GM19328 (cell line): ENCODE measurements around the gene FBXL4.
A peak's percentile ranks its signal among the peaks of the same experiment; 100 is the strongest.

ENCODE experiments used
- ATAC-seq: cut with Tn5 transposase; IDR thresholded peaks from one replicate; pipeline ENCODE4 v1.9.1; 2021; ENCODE audit warnings: mild to moderate bottlenecking, moderate library complexity; ENCODE audit not compliant: unreplicated experiment

Gene FBXL4

DNA sequence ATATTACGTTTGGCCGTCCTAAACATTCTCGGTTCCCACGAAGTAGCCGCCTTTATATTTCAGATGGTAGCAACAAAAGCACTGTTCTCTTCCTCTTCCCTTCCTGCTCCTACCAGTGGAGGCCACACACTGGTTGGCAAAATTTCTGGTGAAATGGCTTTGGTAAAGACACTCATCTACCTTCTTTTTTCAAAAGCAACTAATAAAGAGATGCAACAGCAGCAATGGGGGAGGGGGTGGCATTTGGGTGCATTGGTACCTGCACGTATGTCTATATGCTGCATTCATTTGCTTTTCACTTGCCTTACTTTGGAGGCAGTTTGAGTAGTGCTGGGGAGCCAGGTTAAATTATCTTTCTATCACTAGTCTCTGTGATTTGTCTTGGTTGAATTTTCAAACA, 107.4 kb downstream of the FBXL4 start:
- ATAC-seq: no peak

DNA sequence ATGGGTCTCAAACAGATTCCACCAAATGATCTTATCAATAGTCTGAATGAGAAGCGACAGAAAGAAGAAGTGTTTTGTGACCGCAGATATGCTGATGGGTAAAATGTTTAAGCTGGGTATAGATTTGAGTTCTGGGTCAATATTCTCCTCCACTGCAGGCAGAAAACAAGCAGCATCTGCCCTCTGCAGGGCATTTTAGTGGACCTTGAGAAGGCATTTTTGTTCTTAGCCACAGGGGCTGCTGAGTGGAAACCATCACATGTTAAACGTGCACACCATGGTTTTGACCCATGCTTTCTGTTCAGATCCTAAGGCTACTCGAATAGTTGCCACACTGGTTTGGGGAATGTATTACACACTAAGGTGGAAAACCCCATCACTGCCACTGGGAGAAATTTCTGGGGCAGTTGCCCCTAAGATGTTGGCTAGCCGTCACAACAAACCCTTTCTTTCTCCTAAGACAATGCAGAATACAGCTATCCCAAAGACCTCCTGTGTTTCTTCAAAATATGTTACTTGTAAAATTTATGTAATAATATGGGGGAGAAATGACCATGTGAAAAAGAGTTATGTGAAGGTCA, 107.9 kb downstream of the FBXL4 start:
- no peak for ATAC-seq

DNA sequence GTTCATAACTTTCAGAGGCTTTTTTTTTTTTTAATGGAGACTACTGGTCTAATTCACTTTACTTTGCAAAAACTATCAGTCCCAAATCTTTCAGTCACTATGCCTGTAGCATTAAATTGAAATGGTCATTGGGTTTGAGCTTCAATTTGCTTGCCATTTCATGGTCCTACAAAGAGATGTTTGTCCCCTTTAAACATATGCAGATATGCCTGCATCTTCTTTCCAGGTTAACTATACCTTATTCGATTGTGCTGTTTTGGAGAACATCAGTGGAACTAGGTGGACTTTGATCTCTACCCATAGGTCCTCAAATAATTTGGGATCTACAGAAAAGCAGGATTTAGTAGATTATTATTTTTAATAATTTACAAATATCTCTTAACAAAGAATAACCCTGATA, 108.8 kb downstream of the FBXL4 start:
- no peak for ATAC-seq

DNA sequence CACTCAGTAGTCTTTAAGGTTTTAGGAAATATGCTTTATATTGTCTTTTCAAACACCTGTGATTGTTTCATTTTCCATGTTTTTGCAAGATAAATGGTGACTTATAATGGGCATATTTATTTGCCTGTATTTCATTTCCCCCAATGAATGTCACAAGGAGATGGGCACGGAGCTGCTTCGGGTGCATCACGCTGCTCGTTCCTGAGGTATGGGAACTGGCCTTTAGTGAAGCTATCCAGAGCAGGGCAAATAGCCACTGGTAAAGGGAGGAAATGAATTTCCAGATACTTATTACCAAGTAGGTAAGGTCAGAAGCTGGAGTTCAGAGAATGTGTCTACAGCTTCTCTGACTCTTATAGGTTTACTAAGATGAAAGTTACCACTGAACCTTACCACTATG, 109.7 kb downstream of the FBXL4 start:
- no peak for ATAC-seq

DNA sequence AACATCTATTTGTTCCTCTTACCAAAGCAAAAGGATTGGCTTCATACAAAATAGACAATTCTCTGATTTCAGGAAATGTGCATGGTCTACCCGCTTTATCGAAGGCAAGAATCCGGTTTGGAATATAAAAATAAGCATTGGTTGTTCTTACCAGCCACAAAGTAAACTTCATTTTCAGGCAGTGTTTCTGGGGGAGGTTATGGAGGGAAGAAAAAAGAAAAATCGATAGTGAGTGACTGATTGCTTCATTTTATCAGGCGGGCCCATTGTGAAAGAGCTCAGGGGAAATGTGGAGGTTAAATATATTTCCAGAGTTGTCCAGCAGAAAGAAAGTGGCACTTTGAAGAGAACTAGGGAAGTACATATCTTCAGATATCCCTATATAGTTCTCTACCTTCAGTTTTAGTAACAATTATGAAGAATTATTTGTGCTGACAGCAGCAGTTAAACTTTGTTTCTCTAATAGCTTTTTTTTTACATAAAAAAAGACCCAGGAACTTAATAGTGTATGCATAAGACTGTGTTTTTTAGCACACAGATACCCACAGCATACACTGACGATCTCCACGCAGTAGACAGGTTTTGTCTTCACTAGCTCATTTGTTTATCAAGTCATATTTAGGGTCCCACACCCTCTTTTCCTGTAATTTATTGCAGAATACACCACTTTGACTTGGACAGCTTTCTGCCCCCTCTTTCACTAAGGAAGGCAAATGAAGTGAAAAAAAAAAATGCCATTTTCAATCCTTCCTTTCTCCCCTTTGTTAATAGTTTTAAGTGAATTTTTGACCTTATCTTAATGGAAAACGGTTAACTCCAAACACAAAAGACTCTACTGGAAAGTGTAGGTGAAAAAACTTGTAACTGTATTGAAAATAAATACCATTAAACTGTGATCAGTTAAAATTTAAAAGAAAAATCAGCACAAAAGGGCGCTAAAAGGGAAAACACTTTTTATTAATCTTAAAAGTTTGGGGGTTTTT, 110.5 kb downstream of the FBXL4 start:
- ATAC-seq: no peak

DNA sequence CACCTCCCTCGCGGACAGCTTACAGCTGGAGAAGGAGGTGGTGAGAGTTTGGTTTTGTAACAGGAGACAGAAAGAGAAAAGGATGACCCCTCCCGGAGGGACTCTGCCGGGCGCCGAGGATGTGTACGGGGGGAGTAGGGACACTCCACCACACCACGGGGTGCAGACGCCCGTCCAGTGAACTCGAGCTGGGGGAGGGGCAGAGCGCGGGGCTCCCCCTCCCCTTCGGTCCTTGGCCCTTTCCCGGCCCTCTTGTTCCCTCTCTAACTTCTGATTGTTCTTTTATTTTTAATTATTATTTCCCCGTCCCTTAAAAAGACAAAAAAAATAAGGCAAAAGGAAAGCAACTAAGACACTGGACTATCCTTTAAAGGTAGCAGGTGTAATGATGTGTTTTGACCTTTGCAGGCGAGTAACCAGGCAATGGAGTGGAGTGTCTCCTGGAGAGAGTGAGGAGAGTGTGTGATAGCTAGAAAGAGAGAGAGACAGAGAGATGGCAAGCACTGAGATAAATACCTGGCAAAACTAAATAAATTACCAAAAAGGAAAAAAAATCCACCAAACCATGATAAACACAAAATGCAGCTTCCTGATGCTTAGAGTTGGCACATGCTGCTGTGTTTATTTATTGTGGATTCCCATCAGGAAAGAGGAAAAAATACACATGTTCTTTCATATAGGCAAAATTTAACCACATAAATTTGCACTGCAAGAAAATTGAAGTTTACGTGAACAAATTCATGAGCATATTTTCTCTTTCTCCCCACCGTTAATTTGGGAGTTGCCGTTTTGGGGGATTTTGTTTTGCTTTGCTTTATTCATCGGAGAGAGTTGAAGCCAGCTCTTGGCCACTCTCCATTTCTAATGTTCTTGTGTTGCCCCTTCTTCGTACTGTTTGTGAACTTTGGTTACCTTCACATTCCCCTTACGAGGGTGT, 111.5 kb downstream of the FBXL4 start:
- ATAC-seq: no peak

DNA sequence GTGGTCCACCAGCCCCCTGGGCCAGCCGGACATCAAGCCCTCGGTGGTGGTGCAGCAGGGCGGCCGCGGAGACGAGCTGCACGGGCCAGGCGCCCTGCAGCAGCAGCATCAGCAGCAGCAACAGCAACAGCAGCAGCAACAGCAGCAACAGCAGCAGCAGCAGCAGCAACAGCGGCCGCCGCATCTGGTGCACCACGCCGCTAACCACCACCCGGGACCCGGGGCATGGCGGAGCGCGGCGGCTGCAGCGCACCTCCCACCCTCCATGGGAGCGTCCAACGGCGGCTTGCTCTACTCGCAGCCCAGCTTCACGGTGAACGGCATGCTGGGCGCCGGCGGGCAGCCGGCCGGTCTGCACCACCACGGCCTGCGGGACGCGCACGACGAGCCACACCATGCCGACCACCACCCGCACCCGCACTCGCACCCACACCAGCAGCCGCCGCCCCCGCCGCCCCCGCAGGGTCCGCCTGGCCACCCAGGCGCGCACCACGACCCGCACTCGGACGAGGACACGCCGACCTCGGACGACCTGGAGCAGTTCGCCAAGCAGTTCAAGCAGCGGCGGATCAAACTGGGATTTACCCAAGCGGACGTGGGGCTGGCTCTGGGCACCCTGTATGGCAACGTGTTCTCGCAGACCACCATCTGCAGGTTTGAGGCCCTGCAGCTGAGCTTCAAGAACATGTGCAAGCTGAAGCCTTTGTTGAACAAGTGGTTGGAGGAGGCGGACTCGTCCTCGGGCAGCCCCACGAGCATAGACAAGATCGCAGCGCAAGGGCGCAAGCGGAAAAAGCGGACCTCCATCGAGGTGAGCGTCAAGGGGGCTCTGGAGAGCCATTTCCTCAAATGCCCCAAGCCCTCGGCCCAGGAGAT, 112.4 kb downstream of the FBXL4 start:
- ATAC-seq: no peak

DNA sequence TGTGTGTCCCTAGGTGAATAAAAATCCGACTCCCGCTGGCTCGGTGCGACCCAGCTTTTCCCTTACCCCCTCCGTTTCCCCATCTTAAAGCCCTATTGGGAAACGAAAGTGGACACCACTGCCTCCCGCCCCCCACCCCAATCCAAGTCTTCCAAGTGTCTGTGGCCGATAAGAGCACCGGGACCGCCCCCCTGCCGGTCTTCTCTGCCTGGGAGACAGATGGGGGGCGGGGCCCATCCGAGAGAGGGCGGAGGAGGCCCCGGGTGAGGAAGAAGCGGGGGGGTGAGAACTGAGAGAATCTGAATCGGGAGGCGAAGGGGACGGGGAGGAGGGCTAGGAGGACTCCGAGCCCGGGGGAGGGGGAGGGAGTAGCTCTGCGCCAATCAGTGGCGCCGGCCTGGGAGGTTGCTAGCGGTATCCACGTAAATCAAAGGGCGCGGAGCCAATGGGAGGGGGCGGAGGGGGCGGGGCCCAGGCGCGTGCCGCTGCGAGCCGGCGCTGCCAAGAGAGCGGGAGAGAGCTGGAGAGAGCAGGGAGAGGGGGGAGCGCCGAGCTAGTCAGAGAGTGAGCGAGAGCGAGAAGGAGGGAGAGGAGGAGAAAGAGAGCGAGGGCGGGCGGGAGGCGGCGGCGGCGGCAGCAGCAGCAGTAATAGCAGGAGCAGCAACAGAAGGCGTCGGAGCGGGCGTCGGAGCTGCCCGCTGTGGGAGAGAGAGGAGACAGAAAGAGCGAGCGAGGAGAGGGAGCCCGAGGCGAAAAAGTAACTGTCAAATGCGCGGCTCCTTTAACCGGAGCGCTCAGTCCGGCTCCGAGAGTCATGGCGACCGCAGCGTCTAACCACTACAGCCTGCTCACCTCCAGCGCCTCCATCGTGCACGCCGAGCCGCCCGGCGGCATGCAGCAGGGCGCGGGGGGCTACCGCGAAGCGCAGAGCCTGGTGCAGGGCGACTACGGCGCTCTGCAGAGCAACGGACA, 113.4 kb downstream of the FBXL4 start, which contains the start of gene POU3F2:
POU3F2 (plus strand) TSS at position 515 of the 972 bp plus-strand sequence; CDS start at position 815, 300 bp downstream.
- peak; percentile 63 for ATAC-seq

DNA sequence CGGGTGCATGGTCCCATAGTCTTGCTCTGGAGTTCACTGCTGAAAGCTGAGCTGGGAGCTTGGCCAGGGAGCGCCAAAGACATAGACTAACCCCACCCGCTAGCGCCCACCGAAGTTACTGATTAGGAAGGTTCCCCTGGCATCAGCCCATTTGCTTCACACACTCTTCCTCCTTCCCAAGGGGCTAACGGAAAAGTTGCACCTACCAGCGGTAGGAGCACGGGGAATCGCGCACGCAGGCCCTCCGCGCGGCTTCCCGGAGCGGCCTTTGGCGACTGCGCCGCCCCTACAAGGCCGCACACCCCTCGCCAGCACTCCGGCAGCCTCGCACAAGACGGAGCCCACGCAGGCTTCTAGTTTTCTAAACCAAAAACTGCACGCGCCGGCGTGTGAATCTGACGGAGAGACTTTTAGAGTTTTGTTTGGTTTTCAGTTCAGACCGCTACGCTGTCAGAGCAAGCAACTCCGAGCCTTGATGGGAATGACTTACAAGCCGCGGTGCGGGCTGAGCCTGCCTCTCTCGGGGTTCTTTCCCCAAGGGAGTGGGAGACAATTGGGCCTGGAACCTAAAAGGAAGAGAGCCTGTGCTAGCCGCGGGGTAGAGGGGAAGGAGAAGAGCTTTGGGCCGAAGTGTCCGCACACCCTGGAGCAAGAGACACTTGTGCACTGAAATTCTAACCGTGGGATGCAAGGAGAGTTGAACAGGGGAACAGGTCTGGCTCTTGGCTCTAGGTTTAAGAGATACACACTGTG, 114.3 kb downstream of the FBXL4 start:
- ATAC-seq: no peak

DNA sequence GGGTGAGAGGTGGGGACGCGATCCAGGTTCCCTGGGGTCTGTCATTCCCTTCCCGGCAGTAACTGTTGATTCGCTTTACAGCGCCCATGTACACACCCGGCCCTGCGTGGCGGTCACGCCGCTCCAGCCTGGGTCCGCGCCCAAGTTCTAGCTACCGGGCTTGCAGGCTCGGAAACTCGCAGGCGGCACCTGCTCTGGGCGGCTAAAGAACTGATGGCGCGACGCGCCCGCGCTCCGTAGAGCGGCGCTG, 114.8 kb downstream of the FBXL4 start:
- ATAC-seq: no peak

DNA sequence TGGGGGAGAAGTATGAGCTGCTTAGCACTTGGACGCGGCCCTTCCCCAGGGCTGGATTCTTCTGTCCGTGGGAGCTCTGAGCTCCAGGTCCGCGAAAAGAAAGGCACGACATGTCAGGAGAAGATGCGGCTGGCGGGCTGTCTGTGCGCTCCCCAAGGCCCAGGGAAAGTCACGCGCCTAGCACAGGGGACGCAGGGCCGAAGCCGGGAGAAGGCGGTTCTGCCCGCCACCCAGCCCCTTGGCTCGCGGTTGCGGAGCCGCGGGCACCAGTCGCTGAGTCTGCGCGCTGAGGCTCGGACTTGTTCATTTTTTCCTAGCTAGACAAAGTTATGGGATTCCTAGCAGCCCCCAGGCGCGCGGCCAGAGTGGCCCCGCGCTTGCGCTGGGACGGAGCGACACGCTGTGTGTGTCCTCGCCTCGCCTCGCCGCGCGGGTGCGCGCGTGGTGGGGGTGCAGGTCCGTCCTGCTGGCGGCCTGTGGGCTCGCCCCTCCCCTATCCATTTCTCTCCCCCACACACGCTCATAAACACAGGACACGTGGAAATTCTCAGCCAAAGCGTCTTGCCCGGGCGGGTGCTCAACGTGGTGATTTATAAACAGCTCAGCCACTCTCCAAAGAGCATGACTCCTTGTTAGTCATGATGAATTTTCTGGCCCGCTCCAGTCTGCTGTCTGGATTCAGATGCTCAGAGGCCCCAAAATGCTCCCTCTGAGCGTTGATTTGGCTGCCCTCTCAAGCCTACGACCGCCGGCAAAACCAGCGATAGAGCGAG, 115.3 kb downstream of the FBXL4 start:
- ATAC-seq: no peak

DNA sequence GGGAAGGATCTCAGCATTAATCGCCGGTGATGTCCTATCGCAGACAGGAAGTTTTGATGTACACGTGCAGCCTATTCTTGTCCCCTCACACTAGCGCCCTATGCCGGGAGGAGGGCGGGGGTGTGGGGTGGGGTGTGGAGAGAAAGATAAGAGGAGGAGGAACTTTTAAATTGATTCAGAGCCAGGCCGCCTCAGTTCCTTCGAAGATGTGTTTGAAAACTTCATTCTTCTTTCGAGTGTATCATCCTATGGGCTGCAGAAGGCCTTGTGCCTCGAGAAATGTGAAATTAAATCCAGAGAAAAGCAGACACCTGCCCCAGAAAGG, 115.8 kb downstream of the FBXL4 start:
- no peak for ATAC-seq

DNA sequence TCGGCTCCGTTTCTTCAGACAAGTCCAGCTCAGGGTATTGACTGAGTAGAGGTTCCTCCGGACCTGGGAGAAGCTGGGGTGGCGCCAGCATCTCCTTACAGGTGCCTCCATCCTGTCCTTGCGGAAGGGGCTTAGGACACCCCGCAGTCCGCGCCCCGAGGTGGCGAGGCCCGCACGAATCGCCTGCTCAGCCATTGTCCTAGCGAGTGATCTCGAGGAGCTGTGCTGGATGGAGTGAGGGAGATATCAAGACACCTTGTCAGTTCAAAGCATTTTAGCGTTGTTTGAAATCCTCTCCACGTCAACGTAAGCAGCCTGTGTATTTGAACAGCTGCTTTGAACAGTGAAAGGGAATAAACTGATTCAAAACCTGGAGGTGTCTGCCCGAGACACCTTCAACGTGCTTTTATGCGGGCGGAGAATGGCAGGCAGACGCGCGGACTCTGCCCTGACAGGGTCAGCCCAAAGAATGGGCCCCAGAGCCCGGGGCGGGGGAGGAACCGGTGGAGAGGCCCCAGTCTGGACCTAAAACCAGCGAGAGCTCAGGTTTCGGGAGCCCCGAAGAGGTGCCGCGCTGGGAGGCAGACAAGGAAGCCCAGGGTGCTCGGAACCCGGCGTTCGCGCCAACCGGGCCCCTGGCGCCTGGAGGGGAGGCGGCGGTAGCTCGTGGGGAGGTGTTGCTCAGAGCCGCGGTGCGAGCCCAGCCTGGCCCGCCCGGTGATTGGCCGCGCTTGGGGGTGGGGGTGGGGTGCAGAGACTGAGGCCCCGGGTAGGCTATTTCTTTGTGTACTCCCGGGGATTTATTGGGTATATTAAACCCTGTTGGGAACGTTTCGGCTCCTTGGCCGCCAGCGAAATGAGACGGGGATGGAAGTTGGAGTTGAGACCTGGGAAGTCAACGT, 116.4 kb downstream of the FBXL4 start:
- no peak for ATAC-seq

DNA sequence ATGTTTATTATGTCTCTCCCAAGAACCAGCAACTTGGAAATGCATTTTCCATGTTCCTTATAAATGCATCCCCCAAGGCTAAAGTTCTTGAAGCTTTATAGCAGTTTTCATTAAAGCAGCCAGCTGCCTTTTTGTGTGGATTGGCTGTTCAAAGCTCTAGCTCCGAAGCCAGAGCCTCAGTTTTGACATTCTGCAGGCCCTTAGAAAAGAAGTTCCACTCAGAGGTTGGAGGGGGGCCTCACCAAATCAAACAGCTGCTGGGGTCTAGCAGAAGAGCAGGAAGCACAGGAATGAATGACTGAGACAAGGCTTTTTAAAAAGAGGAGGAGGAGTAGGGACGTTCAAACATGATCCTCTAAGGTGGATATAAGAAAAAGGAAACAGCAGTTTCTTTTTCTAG, 117.6 kb downstream of the FBXL4 start:
- ATAC-seq: no peak

DNA sequence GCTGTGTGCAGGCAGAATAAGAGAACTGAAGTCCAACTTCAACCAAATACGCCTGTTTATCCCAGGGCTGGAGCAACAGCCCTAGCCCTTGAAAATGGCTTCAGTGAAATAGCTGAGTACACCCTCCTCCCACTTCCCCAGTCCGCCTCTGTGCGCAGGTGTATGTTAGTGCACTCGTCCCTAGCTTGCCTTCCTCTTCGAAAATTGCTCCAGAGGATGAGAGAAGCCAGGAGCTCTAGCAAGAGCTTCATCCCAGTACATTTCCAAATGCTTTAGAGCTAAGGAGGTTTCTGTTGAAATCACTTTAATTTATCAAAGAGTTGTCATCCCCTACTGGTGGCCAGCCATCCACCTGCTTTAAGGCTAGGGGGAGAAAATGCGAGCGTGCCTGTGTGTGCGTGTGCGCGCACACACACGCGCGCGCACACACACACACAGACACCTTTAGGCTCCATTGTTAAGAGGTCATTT, 118.8 kb downstream of the FBXL4 start:
- no peak for ATAC-seq

DNA sequence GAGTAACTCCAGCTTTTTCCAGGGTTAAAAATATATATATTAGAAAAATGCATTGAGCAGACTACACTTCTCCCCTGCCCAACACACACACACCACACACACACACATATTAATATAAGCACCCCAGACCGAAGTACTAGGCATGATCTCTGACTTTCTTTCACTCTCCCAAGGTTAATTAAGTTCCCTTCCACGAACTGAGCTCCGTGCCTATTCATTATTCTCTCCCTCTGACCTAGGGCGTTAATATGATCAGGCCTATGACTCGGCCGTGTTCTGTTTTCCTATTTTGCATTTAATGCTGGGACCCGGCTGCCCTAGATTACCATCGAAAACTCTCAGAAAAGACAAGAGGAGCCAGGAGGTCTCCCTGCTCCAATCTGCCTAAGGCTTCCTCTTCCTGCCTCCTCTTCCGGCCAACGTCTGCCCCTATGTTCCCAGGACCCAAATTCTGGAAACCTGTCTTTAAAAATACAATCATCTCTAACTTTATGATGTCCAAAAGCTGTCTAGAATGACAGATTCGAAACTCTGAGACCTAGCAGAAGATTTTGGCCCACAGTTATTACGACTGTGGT, 119.4 kb downstream of the FBXL4 start:
- ATAC-seq: no peak
